Measurements from ENCODE around the gene LIPM.

LIPM gene

DNA sequence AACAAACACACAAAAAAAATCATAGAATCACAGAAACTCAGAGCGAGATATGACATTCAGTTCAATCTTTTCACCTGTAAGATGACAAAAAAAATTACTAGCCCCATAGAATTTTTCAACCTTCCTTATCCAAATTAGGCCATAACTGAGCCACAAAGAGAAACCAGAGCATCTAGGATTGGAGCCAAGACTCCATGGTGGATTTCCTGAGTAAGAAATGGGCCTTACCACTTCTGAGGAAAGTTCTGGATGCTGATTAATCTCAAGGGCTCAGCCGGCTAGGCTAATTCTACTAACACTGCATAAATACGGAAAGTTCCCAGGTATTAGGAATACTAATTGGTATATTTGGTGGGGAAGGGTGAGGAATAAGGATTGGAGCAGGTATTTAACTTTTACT, 16.8 kb downstream of the LIPM start:
- H2AFZ ChIP-seq = no peak overlapping the region
- no peaks in the 10 kb centered on the region for H3K36me3 ChIP-seq (ENCODE audit: control insufficient read depth, insufficient read depth, low read length)
- H3K27ac ChIP-seq = no peak overlapping the region
- H3K9me3 ChIP-seq (ENCODE audit: control insufficient read depth, low read length) = no peaks in the 10 kb centered on the region
- no peaks in the 10 kb centered on the region for H3K4me1 ChIP-seq
- H3K4me3 ChIP-seq (ENCODE audit: low read depth, low read length) = no peak overlapping the region
- no peaks in the 10 kb centered on the region for H3K27me3 ChIP-seq (ENCODE audit: control insufficient read depth, insufficient read depth, low read length)
- H3K9ac ChIP-seq = no peak overlapping the region
- H3K79me2 ChIP-seq = no peaks in the 10 kb centered on the region
- H3K4me2 ChIP-seq (ENCODE audit: low read length) = no peak overlapping the region
- TF ChIP-seq, protein P1, sequence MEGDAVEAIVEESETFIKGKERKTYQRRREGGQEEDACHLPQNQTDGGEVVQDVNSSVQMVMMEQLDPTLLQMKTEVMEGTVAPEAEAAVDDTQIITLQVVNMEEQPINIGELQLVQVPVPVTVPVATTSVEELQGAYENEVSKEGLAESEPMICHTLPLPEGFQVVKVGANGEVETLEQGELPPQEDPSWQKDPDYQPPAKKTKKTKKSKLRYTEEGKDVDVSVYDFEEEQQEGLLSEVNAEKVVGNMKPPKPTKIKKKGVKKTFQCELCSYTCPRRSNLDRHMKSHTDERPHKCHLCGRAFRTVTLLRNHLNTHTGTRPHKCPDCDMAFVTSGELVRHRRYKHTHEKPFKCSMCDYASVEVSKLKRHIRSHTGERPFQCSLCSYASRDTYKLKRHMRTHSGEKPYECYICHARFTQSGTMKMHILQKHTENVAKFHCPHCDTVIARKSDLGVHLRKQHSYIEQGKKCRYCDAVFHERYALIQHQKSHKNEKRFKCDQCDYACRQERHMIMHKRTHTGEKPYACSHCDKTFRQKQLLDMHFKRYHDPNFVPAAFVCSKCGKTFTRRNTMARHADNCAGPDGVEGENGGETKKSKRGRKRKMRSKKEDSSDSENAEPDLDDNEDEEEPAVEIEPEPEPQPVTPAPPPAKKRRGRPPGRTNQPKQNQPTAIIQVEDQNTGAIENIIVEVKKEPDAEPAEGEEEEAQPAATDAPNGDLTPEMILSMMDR (IDR thresholded peaks at IDR 0.05) = no peak

DNA sequence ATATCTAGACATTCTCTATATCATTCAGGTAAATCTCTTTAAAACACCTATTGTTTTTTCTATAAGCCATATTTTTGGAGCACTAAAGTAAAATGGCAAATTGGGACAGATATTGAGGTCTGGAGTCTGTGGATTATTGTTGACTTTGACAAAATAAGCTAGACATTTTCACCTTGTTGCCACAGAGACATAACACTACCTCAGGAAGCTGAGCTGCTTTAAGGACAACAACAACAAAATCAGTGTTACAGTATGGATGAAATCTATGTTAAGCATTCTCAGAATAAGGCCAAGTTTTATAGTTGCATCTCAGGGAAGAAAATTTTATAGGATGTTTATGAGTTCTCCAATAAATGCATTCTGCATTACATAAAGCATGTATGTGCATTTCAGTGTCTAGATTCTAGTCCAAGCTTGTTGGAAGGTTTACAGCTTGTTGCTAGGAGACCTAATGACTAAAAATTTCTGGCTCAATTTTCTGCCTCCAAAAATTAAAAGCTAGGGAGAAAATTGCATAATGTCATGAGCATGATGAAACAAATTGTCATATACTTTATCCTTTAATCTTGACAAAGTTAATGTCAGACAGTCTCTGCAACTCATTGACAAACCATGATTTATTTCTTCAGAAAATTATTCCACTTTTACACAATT, 18.3 kb downstream of the LIPM start:
- Histone ChIP-seq H3K4me1 (no peaks in the 10 kb centered on the region), H2AFZ (no peak overlapping the region), H3K4me2 (ENCODE audit: low read length) (no peak overlapping the region), H3K36me3 (ENCODE audit: control insufficient read depth, insufficient read depth, low read length) (no peaks in the 10 kb centered on the region), H3K27me3 (ENCODE audit: control insufficient read depth, insufficient read depth, low read length) (no peaks in the 10 kb centered on the region), H3K9me3 (ENCODE audit: control insufficient read depth, low read length) (no peaks in the 10 kb centered on the region), H3K4me3 (ENCODE audit: low read depth, low read length) (no peak overlapping the region), H3K9ac (no peak overlapping the region), H3K27ac (no peak overlapping the region), H3K79me2 (no peaks in the 10 kb centered on the region)
- TF ChIP-seq, protein P1 (IDR thresholded peaks at IDR 0.05) = no peak

DNA sequence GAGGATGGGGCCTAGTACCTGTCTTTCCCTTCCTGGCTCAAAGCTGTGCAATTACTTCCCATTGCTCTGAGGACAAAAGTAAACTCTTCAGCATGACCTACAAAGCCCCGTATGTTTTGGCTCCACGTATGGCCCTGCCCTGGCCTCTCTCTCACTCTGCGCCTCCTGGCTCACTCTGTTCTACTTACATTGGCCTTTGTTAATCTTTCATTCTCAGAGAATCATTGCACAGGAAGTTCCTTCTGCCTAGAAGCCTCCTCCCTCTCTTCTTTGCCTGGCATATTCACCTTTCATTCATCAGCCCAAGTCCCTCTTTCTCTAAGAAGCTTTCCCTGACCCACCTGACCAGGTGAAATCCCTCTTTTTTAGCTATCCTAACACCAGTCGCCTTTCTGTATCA, 23.9 kb downstream of the LIPM start:
- TF ChIP-seq, protein P1 (IDR thresholded peaks at IDR 0.05) = no peak
- Histone ChIP-seq H3K4me3 (ENCODE audit: low read depth, low read length) (no peak overlapping the region), H2AFZ (no peak overlapping the region), H3K36me3 (ENCODE audit: control insufficient read depth, insufficient read depth, low read length) (no peaks in the 10 kb centered on the region), H3K27me3 (ENCODE audit: control insufficient read depth, insufficient read depth, low read length) (no peaks in the 10 kb centered on the region), H3K9me3 (ENCODE audit: control insufficient read depth, low read length) (no peaks in the 10 kb centered on the region), H3K4me1 (no peaks in the 10 kb centered on the region), H3K79me2 (no peaks in the 10 kb centered on the region), H3K9ac (no peak overlapping the region), H3K27ac (no peak overlapping the region), H3K4me2 (ENCODE audit: low read length) (no peak overlapping the region)

DNA sequence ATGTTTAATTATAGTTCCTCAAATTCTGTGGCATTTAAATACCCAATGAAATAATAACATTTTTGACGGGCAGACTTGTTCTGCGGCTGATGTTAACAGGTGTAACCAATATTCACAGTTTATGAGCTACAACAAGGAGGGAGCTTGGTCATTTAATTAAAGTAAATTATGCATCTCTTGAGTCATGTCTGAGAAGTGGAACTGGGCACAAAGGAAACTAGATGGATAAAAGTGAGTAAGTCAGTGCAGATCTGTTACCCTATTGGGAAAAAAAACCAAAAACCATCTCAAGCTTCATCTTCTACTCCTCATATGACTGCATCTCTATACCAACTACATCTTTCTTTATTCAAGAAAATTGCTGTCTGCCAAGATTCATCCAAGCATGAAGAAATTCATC, 25.1 kb downstream of the LIPM start:
- Histone ChIP-seq H3K9ac (no peak overlapping the region), H2AFZ (no peak overlapping the region), H3K4me2 (ENCODE audit: low read length) (no peak overlapping the region), H3K27ac (no peak overlapping the region), H3K4me1 (no peaks in the 10 kb centered on the region), H3K9me3 (ENCODE audit: control insufficient read depth, low read length) (no peaks in the 10 kb centered on the region), H3K4me3 (ENCODE audit: low read depth, low read length) (no peak overlapping the region), H3K79me2 (no peaks in the 10 kb centered on the region), H3K27me3 (ENCODE audit: control insufficient read depth, insufficient read depth, low read length) (no peaks in the 10 kb centered on the region), H3K36me3 (ENCODE audit: control insufficient read depth, insufficient read depth, low read length) (no peaks in the 10 kb centered on the region)
- TF ChIP-seq, protein P1 (IDR thresholded peaks at IDR 0.05) = no peak

DNA sequence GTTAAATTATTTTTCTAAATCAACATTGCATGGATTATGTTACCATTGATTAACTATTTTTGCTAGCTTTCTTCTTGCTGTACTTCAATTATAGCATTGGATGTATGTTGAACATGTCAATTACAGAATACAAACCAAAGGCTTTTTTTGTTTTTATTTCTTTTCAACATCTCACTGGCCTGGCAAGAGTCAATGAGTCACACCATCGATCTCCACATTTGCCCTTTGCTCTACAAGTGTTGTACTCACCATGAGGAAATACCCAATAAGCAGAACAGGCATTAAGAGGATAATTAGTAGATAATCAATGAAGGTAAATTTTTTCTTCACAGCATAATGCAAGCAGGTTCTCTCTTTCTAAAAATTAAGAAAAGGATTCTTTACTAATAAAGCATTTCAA, 25.8 kb downstream of the LIPM start:
- TF ChIP-seq, protein P1 (IDR thresholded peaks at IDR 0.05) = no peak
- H3K4me2 ChIP-seq (ENCODE audit: low read length) = no peak overlapping the region
- H2AFZ ChIP-seq = no peak overlapping the region
- H3K9ac ChIP-seq = no peak overlapping the region
- no peak overlapping the region for H3K27ac ChIP-seq
- H3K4me1 ChIP-seq = no peaks in the 10 kb centered on the region
- no peak overlapping the region for H3K4me3 ChIP-seq (ENCODE audit: low read depth, low read length)
- no peaks in the 10 kb centered on the region for H3K27me3 ChIP-seq (ENCODE audit: control insufficient read depth, insufficient read depth, low read length)
- no peaks in the 10 kb centered on the region for H3K36me3 ChIP-seq (ENCODE audit: control insufficient read depth, insufficient read depth, low read length)
- no peaks in the 10 kb centered on the region for H3K9me3 ChIP-seq (ENCODE audit: control insufficient read depth, low read length)
- no peaks in the 10 kb centered on the region for H3K79me2 ChIP-seq

Data from parathyroid adenoma (tissue), 2 donors.